H1 (cell line): Measurements from ENCODE around the gene TMEM63C.

ENCODE experiments used
- BCL11A ChIP-seq, 2 experiments: IDR thresholded peaks; one replicate each; pipeline ENCODE4 v1.6.1; 2011; ENCODE audit warnings: low read depth in 2 of 2, low read length in 2 of 2, mild to moderate bottlenecking in 2 of 2
- CHD2 ChIP-seq: IDR thresholded peaks from 2 replicates; pipeline ENCODE4 v1.6.1; 2012; ENCODE audit warnings: low read length, improper control_type of control experiment
- NRF1 ChIP-seq: IDR thresholded peaks from 2 replicates; pipeline ENCODE4 v1.6.1; 2011; ENCODE audit warnings: mild to moderate bottlenecking, low read depth, low read length, improper control_type of control experiment
- POLR2A ChIP-seq, 2 experiments: IDR thresholded peaks; 1 replicate in 1 of 2; 2 replicates in 1 of 2; pipeline ENCODE4 v1.6.1; 2011; ENCODE audit warnings: low read depth in 2 of 2, low read length in 2 of 2, mild to moderate bottlenecking in 2 of 2; ENCODE audit errors: control extremely low read depth in 1 of 2
- RFX5 ChIP-seq: IDR thresholded peaks from 2 replicates; pipeline ENCODE4 v1.6.1; 2011; ENCODE audit warnings: low read depth, low read length, improper control_type of control experiment, borderline replicate concordance
- TCF12 ChIP-seq: IDR thresholded peaks from 2 replicates; pipeline ENCODE4 v1.6.1; 2011; ENCODE audit warnings: low read depth, mild to moderate bottlenecking, low read length
- TF ChIP-seq, protein P1 (sequence below): IDR thresholded peaks from 2 replicates; pipeline ENCODE4 v1.6.1; 2012; ENCODE audit warnings: inconsistent platforms

DNA sequence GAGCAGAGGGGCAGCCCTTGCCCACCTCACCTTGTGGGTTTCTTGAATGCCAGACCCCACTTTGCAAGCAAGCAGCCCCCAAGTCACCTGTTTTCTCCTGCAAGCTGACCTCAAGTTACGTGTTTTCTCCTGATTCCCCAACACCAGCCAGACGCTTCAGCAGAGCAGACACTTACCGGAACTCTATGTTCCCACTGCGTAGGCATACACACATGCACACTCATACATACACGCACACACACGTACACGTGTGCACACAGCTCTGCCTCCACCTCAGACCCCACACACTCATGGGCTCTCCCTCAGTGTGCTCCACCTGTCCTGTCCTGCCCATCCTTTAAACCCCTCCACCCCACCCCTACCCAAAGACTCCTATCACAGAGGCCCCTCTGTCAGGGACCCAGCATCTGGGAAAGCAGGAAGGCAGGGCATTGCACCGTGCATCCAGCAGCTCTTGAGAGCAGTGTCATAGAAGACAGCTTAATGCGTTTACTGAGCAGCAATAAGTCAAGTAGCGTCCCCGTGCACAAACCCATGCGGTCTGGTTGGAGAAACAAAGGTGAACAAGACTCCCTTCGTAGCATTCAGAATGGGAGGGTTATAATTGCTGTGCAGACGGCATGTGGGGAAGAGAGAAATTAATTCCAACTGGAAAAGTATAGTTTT is 44.4 kb downstream of the TMEM63C start:
- TF ChIP-seq, protein P1, sequence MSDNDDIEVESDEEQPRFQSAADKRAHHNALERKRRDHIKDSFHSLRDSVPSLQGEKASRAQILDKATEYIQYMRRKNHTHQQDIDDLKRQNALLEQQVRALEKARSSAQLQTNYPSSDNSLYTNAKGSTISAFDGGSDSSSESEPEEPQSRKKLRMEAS = no peak
- no peak for TF ChIP-seq POLR2A (IDR thresholded peaks at IDR 0.05; ENCODE audit: control extremely low read depth in 1 of 2, low read depth in 2 of 2, low read length in 2 of 2)
- TF ChIP-seq BCL11A (IDR thresholded peaks at IDR 0.05; ENCODE audit: low read depth in 2 of 2, low read length in 2 of 2) = no peak
- TF ChIP-seq RFX5 = no peak
- no peak for TF ChIP-seq TCF12
- no peak for TF ChIP-seq CHD2
- no peak for TF ChIP-seq NRF1
